Epithelial cell of esophagus (primary cell): ENCODE data around the gene TRAM2.
A peak's percentile ranks its signal among the peaks of the same experiment; 100 is the strongest.

Source experiments
- DNase-seq: peaks from one replicate; pipeline ENCODE4 v3.0.0; 2010; ENCODE audit warnings: low read depth
- H3K4me3 ChIP-seq: 2 replicates; pipeline ENCODE4 v1.5.1; 2011; ENCODE audit warnings: mild to moderate bottlenecking, low read length, control low read depth
- TF ChIP-seq, protein P1 (sequence below): IDR thresholded peaks from 2 replicates; pipeline ENCODE4 v1.5.1; 2011; ENCODE audit warnings: low read depth, mild to moderate bottlenecking, low read length, control low read depth, inconsistent platforms; ENCODE audit not compliant: insufficient read depth; ENCODE audit errors: missing control alignments

TRAM2 gene

DNA sequence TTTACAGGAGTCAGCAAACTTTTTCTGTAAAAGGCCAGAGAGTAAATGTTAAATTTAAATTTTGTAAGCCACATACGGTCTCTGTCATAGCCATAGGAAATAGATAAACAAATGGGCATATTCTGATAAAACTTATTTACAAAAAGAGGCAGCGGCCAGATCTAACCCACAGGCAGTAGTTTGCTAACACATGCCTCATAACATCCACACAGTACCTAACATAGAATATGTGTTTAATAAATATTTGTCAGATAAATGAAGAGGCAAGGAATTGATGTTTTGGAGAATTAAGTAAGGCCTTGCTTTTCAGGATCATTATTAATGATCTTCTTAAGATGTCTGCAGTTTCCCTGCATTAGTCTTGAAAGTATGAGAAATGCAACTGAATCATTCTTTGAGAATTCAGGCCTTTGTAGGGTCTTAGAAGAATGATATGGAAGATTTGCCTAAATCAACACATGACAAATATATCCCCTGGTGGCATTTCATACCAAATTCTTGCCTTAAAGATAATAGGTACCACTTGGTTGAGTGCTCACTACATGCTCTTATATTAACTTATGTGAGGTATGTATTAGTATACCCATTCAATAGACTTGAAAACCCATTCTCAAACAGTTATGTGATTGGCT lies 39.3 kb upstream of the TRAM2 start:
- no peak overlapping the region for H3K4me3 ChIP-seq
- no peak for DNase-seq
- TF ChIP-seq, protein P1, sequence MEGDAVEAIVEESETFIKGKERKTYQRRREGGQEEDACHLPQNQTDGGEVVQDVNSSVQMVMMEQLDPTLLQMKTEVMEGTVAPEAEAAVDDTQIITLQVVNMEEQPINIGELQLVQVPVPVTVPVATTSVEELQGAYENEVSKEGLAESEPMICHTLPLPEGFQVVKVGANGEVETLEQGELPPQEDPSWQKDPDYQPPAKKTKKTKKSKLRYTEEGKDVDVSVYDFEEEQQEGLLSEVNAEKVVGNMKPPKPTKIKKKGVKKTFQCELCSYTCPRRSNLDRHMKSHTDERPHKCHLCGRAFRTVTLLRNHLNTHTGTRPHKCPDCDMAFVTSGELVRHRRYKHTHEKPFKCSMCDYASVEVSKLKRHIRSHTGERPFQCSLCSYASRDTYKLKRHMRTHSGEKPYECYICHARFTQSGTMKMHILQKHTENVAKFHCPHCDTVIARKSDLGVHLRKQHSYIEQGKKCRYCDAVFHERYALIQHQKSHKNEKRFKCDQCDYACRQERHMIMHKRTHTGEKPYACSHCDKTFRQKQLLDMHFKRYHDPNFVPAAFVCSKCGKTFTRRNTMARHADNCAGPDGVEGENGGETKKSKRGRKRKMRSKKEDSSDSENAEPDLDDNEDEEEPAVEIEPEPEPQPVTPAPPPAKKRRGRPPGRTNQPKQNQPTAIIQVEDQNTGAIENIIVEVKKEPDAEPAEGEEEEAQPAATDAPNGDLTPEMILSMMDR: no peak

DNA sequence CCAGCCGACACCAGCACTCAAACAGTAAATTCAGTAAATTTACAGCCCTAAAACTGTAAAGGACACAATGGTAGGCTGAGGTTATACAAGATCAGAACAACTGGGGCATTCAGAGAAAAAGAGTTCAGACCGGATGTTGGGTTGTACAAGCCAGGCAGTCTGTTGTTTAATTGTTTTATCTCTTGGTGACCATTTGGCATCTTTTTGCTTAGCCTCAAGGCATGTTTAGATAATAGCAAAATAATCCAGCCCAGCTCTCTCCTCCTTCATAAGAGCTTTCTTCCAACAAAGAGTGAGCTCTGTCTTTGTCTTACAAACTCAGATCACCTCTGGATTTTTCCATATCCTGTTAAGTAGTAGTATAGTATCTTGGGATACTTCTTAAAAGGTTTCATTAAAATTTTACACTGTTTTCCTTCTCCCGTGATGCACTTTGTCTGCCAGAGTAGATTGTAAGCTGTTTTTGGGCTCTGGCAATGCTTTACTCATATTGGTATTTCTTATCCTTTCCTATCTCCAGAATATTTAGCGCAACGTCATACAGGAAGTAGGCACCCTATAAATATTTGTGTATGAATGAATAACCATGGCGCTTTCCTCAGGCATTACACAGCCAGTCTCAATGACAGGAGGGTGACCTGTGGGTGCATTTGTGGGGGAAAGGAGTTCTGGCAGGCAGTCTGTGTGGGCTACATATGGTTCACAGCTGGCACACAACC lies 35.6 kb upstream of the TRAM2 start:
- no peak for DNase-seq
- TF ChIP-seq, protein P1: no peak
- H3K4me3 ChIP-seq: no peak overlapping the region

DNA sequence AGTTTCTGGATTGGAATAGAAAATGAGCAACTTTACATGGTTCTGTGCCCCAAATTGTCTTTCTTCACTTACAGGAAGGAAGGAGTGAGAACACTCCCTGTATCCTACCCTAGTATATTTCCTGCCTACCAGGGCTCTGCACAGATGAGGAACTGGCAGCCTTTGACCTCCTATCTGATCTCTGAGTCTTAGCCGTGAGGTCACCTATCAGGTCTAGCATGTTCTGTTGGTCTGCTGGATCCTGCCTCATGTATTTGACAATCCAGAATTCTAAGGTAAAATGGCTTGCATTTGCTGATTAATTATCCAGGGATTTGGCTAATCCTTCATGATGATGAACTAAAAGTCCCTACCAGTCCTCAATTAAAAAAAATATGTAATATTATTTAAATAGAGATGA lies 35.0 kb upstream of the TRAM2 start:
- TF ChIP-seq, protein P1: no peak
- H3K4me3 ChIP-seq: no peak overlapping the region
- DNase-seq: peak; percentile 23

DNA sequence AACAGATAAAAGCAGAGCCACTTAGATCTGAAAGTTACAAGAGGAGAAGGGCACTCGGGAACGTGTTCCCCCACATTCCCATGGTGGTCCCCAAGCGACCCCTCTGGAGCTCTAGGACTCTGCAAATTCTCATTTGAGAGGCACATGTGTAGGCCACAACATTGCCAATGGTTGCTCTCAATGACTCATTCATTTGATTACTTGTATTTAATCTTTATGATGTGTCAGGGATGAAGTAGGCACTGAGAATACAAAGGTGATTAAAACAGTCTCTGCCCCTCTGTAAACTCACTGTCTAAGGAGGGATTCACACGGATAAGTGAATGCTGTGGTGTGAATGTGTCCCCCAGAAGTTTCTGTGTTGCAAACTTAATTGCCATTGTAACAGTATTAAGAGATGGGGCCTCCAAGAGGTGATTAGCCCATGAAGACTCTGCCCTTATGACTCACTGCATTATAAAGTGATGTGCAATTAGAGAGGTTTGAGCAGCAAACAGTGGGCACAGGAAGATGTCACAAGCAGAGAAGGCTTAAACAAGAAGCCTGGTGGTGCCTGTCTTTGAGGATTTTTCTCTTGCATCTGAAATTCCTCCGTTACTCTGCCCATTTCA lies 34.0 kb upstream of the TRAM2 start:
- no peak overlapping the region for H3K4me3 ChIP-seq
- TF ChIP-seq, protein P1: no peak
- peak; percentile 75 for DNase-seq

DNA sequence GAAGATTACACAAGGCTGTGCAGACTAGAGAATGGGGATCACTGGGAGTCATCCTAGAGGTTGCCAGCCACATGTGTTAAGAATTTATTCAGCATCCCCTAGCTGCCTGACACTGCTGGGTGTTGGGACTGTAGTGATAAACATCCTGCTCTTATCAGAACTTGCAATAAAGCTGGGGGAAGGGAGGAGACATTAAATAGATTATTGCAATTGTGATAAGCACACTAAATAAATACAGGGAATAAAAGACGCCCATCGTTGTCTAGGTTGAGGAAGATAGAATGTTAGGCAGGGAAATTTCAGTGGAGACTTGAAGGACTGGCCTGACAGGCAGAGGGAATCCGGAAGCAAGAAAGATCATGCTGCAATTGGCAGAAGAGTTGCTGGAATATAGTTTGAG lies 33.2 kb upstream of the TRAM2 start:
- DNase-seq: no peak
- no peak overlapping the region for H3K4me3 ChIP-seq
- TF ChIP-seq, protein P1: no peak

DNA sequence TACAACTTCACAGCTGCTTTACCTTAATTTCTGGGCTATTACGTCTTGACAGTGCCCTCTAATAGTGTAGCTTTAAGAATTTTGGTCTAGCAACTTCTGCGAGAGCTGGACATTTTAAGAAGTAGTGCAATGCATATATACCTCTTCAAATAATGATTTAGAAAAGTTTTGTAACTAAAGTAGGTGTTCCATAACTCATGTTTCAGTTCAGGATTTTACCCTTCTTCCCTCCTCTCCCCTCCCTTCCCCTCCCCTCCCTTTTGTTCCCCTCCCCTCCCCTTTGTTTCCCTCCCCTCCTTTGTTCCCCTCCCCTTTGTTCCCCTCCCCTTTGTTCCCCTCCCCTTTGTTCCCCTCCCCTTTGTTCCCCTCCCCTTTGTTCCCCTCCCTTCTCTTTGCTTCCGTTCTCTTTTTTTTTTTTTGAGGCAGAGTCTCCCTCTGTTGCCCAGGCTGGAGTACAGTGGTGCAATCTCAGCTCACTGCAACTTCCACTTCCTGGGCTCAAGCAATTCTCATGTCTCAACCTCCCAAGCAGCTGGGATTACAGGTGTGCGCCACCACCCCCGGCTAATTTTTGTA lies 28.8 kb upstream of the TRAM2 start:
- H3K4me3 ChIP-seq: no peak overlapping the region
- DNase-seq: no peak
- TF ChIP-seq, protein P1: no peak
